GM23248 (cell line): Measurements from ENCODE around the gene HDAC7. TPM values are rescaled to one million over a fixed set of nuclear protein-coding genes. Genes with fewer than 3 reads are reported as not detected.

ENCODE experiments used
- DNase-seq: peaks from one replicate; pipeline ENCODE4 v3.0.0-alpha.2; 2015
- H2AFZ ChIP-seq: fragments of 200-600 bp; sonication (generic); 2 replicates; pipeline ENCODE4 v1.6.1; 2016; ENCODE audit warnings: antibody characterized with exemption
- H3F3A ChIP-seq: fragments of 200-600 bp; sonication (generic); 2 replicates; pipeline ENCODE4 v1.6.1; 2016; ENCODE audit warnings: mild to moderate bottlenecking, antibody characterized with exemption, mixed run types; ENCODE audit not compliant: insufficient read depth
- H3K27ac ChIP-seq: fragments of 200-600 bp; sonication (generic); 2 replicates; pipeline ENCODE4 v1.5.1; 2016; ENCODE audit warnings: mild to moderate bottlenecking
- H3K27me3 ChIP-seq: fragments of 200-600 bp; sonication (generic); replicated peaks from 2 replicates; pipeline ENCODE4 v1.6.1; 2016; ENCODE audit warnings: mild to moderate bottlenecking; ENCODE audit not compliant: insufficient read depth
- H3K36me3 ChIP-seq: fragments of 200-600 bp; sonication (generic); 2 replicates; pipeline ENCODE4 v1.6.1; 2016; ENCODE audit warnings: low read depth, mild to moderate bottlenecking
- H3K4me1 ChIP-seq: fragments of 200-600 bp; sonication (generic); 2 replicates; pipeline ENCODE4 v1.6.1; 2016; ENCODE audit warnings: mild to moderate bottlenecking; ENCODE audit not compliant: insufficient read depth
- H3K4me2 ChIP-seq: fragments of 200-600 bp; sonication (generic); one replicate; pipeline ENCODE4 v1.6.1; 2016; ENCODE audit warnings: mild to moderate bottlenecking; ENCODE audit not compliant: unreplicated experiment
- H3K4me3 ChIP-seq: fragments of 200-600 bp; sonication (generic); 2 replicates; pipeline ENCODE4 v1.5.1; 2016; ENCODE audit warnings: mild to moderate bottlenecking
- H3K79me2 ChIP-seq: fragments of 200-600 bp; sonication (generic); 2 replicates; pipeline ENCODE4 v1.6.1; 2016; ENCODE audit warnings: mild to moderate bottlenecking; ENCODE audit not compliant: insufficient read depth
- H3K9ac ChIP-seq: fragments of 200-600 bp; sonication (generic); 2 replicates; pipeline ENCODE4 v1.6.1; 2016; ENCODE audit warnings: mild to moderate bottlenecking
- H3K9me2 ChIP-seq: fragments of 200-600 bp; sonication (generic); 2 replicates; pipeline ENCODE4 v1.6.1; 2016; ENCODE audit warnings: mixed run types, mild to moderate bottlenecking, moderate library complexity; ENCODE audit not compliant: insufficient read depth
- H3K9me3 ChIP-seq: fragments of 200-600 bp; sonication (generic); one replicate; pipeline ENCODE4 v1.6.1; 2017; ENCODE audit warnings: low read depth
- H4K20me1 ChIP-seq: fragments of 200-600 bp; sonication (generic); 2 replicates; pipeline ENCODE4 v1.6.0; 2016; ENCODE audit not compliant: insufficient read depth
- EZH2 ChIP-seq: fragments of 200-600 bp; sonication (generic); IDR thresholded peaks from 2 replicates; pipeline ENCODE4 v1.6.1; 2018; ENCODE audit warnings: antibody characterized with exemption, mild to moderate bottlenecking; ENCODE audit not compliant: insufficient read depth, poor library complexity, severe bottlenecking
- EZH2phosphoT487 ChIP-seq: fragments of 200-600 bp; sonication (generic); IDR thresholded peaks from 2 replicates; pipeline ENCODE4 v1.6.1; 2018; ENCODE audit warnings: antibody characterized with exemption, moderate library complexity, mild to moderate bottlenecking, low read depth; ENCODE audit not compliant: insufficient read depth
- WGBS, 2 experiments: methylation state at CpG; one replicate each; pipeline ENCODE4 v1.1.6; 2015 to 2017; ENCODE audit warnings: low lambda C conversion rate in 2 of 2, low coverage in 1 of 2; ENCODE audit errors: missing lambda C conversion rate in 2 of 2; 5-methylcytosine and 5-hydroxymethylcytosine counted together
- in situ Hi-C: fragments of 300-500 bp; cut with MboI; formaldehyde crosslinking; loops from 2 replicates; pipeline ENCODE4 v1.15.0; 2020
- polyA plus RNA-seq: library from polyadenylated mRNA; unstranded; fragments of >200 nt; fragmentation: Nextera tagmentation; extraction: Ambion mirVana; gene quantifications from 2 replicates; pipeline ENCODE4 v1.2.1, GENCODE V29; 2016
- total RNA-seq: library from RNA; depleted of rRNA; stranded (reverse); fragments of >200 nt; shearing (Covaris generic); gene quantifications from 2 replicates; pipeline ENCODE4 v1.2.3, GENCODE V29; 2014

The HDAC7 gene
- total and polyA plus RNA-seq, 2 experiments from 2014 or later = 46.2 to 62.9 TPM

GRCh38 chr12:47852096-47852571 lies 32.4 kb upstream of the HDAC7 start:
- Histone ChIP-seq H3K9ac (no peak overlapping the region), H3K27me3 (no peaks in the 10 kb centered on the region), H3K79me2 (no peaks in the 10 kb centered on the region), H3K9me3 (no peaks in the 10 kb centered on the region), H4K20me1 (no peaks in the 10 kb centered on the region), H3K4me2 (no peak overlapping the region), H3K27ac (no peak overlapping the region), H3K36me3 (peaks cover 24% of the 10 kb centered on the region), H3K4me1 (no peaks in the 10 kb centered on the region), H3K4me3 (no peak overlapping the region), H2AFZ (no peak overlapping the region), H3F3A (no peaks in the 10 kb centered on the region), H3K9me2 (no peaks in the 10 kb centered on the region)
- 61 to 63% methylated on average over 10 of the region's 10 CpGs for WGBS, 2 experiments
- in situ Hi-C loops = no loop called here
- TF ChIP-seq EZH2 (no peak), EZH2phosphoT487 (no peak)
- no peak for DNase-seq

- H3K9ac ChIP-seq = no peak overlapping the region
- H3K36me3 ChIP-seq = peaks cover 25% of the 10 kb centered on the region
- no peak overlapping the region for H2AFZ ChIP-seq
- H3F3A ChIP-seq = no peaks in the 10 kb centered on the region
- in situ Hi-C loops = no loop called here
- no peaks in the 10 kb centered on the region for H3K9me2 ChIP-seq
- 63 to 67% methylated on average over 3 of the region's 3 CpGs for WGBS, 2 experiments
- DNase-seq = peak; percentile 16
- no peak overlapping the region for H3K4me2 ChIP-seq
- H3K27ac ChIP-seq = no peak overlapping the region
- no peak for TF ChIP-seq EZH2
- no peak for TF ChIP-seq EZH2phosphoT487
- no peaks in the 10 kb centered on the region for H3K4me1 ChIP-seq
- H3K27me3 ChIP-seq = no peaks in the 10 kb centered on the region
- no peak overlapping the region for H3K4me3 ChIP-seq
- no peaks in the 10 kb centered on the region for H4K20me1 ChIP-seq
- H3K79me2 ChIP-seq = no peaks in the 10 kb centered on the region
- no peaks in the 10 kb centered on the region for H3K9me3 ChIP-seq
These were observed 31.7 kb upstream of the HDAC7 start for GRCh38 chr12:47851303-47851952.

- peaks cover 26% of the 10 kb centered on the region for H3K36me3 ChIP-seq
- no peaks in the 10 kb centered on the region for H3F3A ChIP-seq
- no peak for TF ChIP-seq EZH2phosphoT487
- no peak for TF ChIP-seq EZH2
- 66 to 70% methylated on average over 11 to 12 of the region's 12 CpGs for whole genome bisulfite sequencing, 2 experiments
- H3K4me1 ChIP-seq = no peaks in the 10 kb centered on the region
- H4K20me1 ChIP-seq = no peaks in the 10 kb centered on the region
- no peak overlapping the region for H3K4me2 ChIP-seq
- H3K9me2 ChIP-seq = no peaks in the 10 kb centered on the region
- no peak overlapping the region for H3K9ac ChIP-seq
- no peak for DNase-seq
- no peaks in the 10 kb centered on the region for H3K9me3 ChIP-seq
- H3K27me3 ChIP-seq = no peaks in the 10 kb centered on the region
- in situ Hi-C loops = no loop called here
- H3K79me2 ChIP-seq = no peaks in the 10 kb centered on the region
- H2AFZ ChIP-seq = no peak overlapping the region
- no peak overlapping the region for H3K4me3 ChIP-seq
- no peak overlapping the region for H3K27ac ChIP-seq
These were observed 30.7 kb upstream of the HDAC7 start for GRCh38 chr12:47850153-47851084.

GRCh38 chr12:47849261-47849660 lies 29.6 kb upstream of the HDAC7 start:
- no peak overlapping the region for H3K4me3 ChIP-seq
- no peak overlapping the region for H2AFZ ChIP-seq
- no peaks in the 10 kb centered on the region for H3K27me3 ChIP-seq
- no peaks in the 10 kb centered on the region for H3K9me3 ChIP-seq
- WGBS, 2 experiments = 58 to 61% methylated on average over 5 of the region's 5 CpGs
- no peaks in the 10 kb centered on the region for H3K79me2 ChIP-seq
- no peak overlapping the region for H3K4me2 ChIP-seq
- no peaks in the 10 kb centered on the region for H3K4me1 ChIP-seq
- H4K20me1 ChIP-seq = no peaks in the 10 kb centered on the region
- no peaks in the 10 kb centered on the region for H3F3A ChIP-seq
- no peaks in the 10 kb centered on the region for H3K9me2 ChIP-seq
- H3K27ac ChIP-seq = no peak overlapping the region
- no peak for DNase-seq
- no peak overlapping the region for H3K9ac ChIP-seq
- peaks cover 25% of the 10 kb centered on the region for H3K36me3 ChIP-seq
- in situ Hi-C loops = no loop called here
- TF ChIP-seq EZH2phosphoT487 = no peak
- TF ChIP-seq EZH2 = no peak
